Measurements from ENCODE around the gene GAA. TPM values are rescaled to one million over a fixed set of nuclear protein-coding genes. Genes with fewer than 3 reads are reported as not detected.

GAA gene
- total and polyA plus RNA-seq, 2 of the 13 experiments (the other 11 are each of a cell fraction or from before 2014, with no cell fraction given): 21.6 to 36.4 TPM

DNA sequence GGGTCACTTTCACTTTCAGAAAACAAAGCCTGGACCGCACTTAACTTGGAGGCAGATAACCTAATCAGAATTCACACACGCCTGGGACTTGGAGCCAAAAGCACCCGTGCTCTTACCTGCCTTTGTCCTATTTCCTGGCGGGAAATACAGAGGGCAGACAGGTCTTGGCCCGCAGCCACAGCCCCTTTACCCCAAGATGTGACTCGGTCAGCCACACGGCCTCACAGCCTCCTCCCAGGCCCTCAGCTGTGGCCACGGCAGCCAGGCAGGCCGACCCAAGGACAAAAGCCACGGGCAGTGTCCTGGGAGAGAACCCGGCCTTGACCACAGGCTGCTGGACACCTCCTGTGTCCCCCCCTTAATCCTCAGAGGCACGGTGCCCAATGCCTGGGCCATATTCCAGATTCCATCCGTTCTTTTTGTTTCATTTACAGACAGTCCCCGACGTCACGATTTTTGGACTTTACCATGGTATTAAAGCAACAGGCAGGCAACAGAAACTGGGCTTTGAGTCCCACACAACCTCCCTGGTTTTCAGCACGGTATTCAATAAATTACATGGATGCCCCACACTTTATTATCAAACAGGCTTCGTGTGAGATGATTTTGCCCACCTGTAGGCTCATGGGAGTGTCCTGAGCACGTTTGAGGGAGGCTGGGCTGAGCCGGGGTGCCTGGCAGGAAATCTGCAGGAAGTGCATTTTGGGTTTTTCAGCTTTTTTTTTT lies 30.1 kb upstream of the GAA start (continued):
- TF ChIP-seq ZNF780A (CRISPR knock-in tag; IDR thresholded peaks at IDR 0.05): no peak
- TF ChIP-seq FLYWCH1 (CRISPR knock-in tag; IDR thresholded peaks at IDR 0.05): no peak
- TF ChIP-seq, protein P1, sequence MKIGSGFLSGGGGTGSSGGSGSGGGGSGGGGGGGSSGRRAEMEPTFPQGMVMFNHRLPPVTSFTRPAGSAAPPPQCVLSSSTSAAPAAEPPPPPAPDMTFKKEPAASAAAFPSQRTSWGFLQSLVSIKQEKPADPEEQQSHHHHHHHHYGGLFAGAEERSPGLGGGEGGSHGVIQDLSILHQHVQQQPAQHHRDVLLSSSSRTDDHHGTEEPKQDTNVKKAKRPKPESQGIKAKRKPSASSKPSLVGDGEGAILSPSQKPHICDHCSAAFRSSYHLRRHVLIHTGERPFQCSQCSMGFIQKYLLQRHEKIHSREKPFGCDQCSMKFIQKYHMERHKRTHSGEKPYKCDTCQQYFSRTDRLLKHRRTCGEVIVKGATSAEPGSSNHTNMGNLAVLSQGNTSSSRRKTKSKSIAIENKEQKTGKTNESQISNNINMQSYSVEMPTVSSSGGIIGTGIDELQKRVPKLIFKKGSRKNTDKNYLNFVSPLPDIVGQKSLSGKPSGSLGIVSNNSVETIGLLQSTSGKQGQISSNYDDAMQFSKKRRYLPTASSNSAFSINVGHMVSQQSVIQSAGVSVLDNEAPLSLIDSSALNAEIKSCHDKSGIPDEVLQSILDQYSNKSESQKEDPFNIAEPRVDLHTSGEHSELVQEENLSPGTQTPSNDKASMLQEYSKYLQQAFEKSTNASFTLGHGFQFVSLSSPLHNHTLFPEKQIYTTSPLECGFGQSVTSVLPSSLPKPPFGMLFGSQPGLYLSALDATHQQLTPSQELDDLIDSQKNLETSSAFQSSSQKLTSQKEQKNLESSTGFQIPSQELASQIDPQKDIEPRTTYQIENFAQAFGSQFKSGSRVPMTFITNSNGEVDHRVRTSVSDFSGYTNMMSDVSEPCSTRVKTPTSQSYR (CRISPR knock-in tag; IDR thresholded peaks at IDR 0.05; ENCODE audit: borderline replicate concordance): no peak
- peak; percentile 66; the same call in 1 of the 2 replicates for TF ChIP-seq RARA (CRISPR knock-in tag; IDR thresholded peaks at IDR 0.05)
- TF ChIP-seq NONO (IDR thresholded peaks at IDR 0.05): no peak
- no peak for TF ChIP-seq NONO (CRISPR knock-in tag; conservative IDR thresholded peaks at IDR 0.05)
- TF ChIP-seq PAX8 (CRISPR knock-in tag; IDR thresholded peaks at IDR 0.05; ENCODE audit: borderline replicate concordance): no peak

DNA sequence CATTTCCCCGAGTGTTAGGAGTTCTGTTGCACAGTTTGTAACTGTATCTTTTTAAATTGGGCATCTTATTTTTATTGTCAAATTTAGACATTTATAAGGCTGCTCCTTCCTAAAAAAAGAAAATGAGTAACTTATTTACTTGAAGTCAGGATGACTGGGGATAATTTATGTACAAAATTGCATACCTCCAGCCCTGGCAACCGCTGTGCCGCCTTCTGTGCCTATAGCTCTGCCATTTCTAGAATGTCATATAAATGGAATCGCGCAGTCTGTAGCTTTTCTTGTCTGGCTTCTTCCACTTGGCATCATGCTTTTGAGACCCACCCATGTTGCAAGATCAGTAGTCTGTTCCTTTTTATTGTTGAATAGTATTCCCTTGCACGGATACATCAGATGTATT lies 29.0 kb upstream of the GAA start:
- H3K79me2 ChIP-seq (ENCODE audit: insufficient read depth, low read length): no peaks in the 10 kb centered on the region
- no peak overlapping the region for H3K4me3 ChIP-seq (replicated peaks in 1 of 3; ENCODE audit: insufficient read depth in 1 of 3, low read depth in 2 of 3, low read length in 3 of 3)
- H3K27me3 ChIP-seq (ENCODE audit: control insufficient read depth in 1 of 2, insufficient read depth in 2 of 2, low read length in 2 of 2): no peaks in the 10 kb centered on the region; a peak in 1 of 5 replicates
- CTCF ChIA-PET (ENCODE audit: low intra/inter-chr PET ratio, low total read pairs): no interaction called here
- in situ Hi-C loops (cut with HindIII; ENCODE audit: extremely low pct_ligation_motif_present, low pct_unique_long_range_greater_than_20kb): no loop called here
- ATAC-seq: no peak
- DNase-seq (ENCODE audit: low spot score): no peak
- intact Hi-C loops (cut with micrococcal nuclease; ENCODE audit: unreplicated experiment): loop anchor here (5.0 kb wide), 1 partner anchor 35 kb away; the partner anchor contains the start of genes CCDC40 and TBC1D16
- H3K9me3 ChIP-seq (ENCODE audit: low read length): no peaks in the 10 kb centered on the region
- no peak overlapping the region for H3K9ac ChIP-seq (ENCODE audit: insufficient read depth, low read depth, low read length)
- BruUV-seq (replicated peaks): no TSS peak
- H3K4me2 ChIP-seq (ENCODE audit: low read depth, low read length): no peak overlapping the region
- WGBS (ENCODE audit: low lambda C conversion rate): 85% methylated on average over 6 of the region's 6 CpGs
- H3K4me1 ChIP-seq (ENCODE audit: insufficient read depth, low read length): peaks cover 48% of the 10 kb centered on the region
- H3K27ac ChIP-seq (ENCODE audit: extremely low read length, insufficient read depth, low read length): no peak overlapping the region
- no peaks in the 10 kb centered on the region for H4K20me1 ChIP-seq (ENCODE audit: insufficient read depth, low read length)
- H2AFZ ChIP-seq (ENCODE audit: low read length): no peak overlapping the region
- no peak for FAIRE-seq
- no peaks in the 10 kb centered on the region for H3K36me3 ChIP-seq (replicated peaks in 1 of 2; ENCODE audit: control insufficient read depth in 1 of 2, insufficient read depth in 2 of 2, low read length in 2 of 2)
- POLR2A ChIA-PET: interaction anchor here (1.0 kb wide), 1 partner anchor 79 kb away, joined by 4 read pairs; no protein-coding TSS in a partner anchor
- TF ChIP-seq, protein P2, sequence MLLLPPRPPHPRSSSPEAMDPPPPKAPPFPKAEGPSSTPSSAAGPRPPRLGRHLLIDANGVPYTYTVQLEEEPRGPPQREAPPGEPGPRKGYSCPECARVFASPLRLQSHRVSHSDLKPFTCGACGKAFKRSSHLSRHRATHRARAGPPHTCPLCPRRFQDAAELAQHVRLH (CRISPR knock-in tag; IDR thresholded peaks at IDR 0.05; ENCODE audit: borderline replicate concordance, low read depth): no peak
- TF ChIP-seq ZSCAN9 (CRISPR knock-in tag; IDR thresholded peaks at IDR 0.05; ENCODE audit: borderline replicate concordance): no peak
- no peak for TF ChIP-seq ZFP41 (CRISPR knock-in tag; IDR thresholded peaks at IDR 0.05; ENCODE audit: borderline replicate concordance)
- no peak for TF ChIP-seq ZMYM2 (CRISPR knock-in tag; IDR thresholded peaks at IDR 0.05)
- TF ChIP-seq, protein P3, sequence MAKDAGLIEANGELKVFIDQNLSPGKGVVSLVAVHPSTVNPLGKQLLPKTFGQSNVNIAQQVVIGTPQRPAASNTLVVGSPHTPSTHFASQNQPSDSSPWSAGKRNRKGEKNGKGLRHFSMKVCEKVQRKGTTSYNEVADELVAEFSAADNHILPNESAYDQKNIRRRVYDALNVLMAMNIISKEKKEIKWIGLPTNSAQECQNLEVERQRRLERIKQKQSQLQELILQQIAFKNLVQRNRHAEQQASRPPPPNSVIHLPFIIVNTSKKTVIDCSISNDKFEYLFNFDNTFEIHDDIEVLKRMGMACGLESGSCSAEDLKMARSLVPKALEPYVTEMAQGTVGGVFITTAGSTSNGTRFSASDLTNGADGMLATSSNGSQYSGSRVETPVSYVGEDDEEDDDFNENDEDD (CRISPR knock-in tag; IDR thresholded peaks at IDR 0.05; ENCODE audit: borderline replicate concordance): no peak
- TF ChIP-seq NFRKB (IDR thresholded peaks at IDR 0.05): no peak
- no peak for TF ChIP-seq ARNT (IDR thresholded peaks at IDR 0.05)
- TF ChIP-seq, protein P4, sequence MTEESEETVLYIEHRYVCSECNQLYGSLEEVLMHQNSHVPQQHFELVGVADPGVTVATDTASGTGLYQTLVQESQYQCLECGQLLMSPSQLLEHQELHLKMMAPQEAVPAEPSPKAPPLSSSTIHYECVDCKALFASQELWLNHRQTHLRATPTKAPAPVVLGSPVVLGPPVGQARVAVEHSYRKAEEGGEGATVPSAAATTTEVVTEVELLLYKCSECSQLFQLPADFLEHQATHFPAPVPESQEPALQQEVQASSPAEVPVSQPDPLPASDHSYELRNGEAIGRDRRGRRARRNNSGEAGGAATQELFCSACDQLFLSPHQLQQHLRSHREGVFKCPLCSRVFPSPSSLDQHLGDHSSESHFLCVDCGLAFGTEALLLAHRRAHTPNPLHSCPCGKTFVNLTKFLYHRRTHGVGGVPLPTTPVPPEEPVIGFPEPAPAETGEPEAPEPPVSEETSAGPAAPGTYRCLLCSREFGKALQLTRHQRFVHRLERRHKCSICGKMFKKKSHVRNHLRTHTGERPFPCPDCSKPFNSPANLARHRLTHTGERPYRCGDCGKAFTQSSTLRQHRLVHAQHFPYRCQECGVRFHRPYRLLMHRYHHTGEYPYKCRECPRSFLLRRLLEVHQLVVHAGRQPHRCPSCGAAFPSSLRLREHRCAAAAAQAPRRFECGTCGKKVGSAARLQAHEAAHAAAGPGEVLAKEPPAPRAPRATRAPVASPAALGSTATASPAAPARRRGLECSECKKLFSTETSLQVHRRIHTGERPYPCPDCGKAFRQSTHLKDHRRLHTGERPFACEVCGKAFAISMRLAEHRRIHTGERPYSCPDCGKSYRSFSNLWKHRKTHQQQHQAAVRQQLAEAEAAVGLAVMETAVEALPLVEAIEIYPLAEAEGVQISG (CRISPR knock-in tag; IDR thresholded peaks at IDR 0.05): no peak
- no peak for TF ChIP-seq ZNF557 (CRISPR knock-in tag; IDR thresholded peaks at IDR 0.05)
- no peak for TF ChIP-seq RXRA (CRISPR knock-in tag; IDR thresholded peaks at IDR 0.05)
- TF ChIP-seq SMAD1 (CRISPR knock-in tag; IDR thresholded peaks at IDR 0.05; ENCODE audit: borderline replicate concordance, low read depth): no peak

Data from HepG2 (cell line).